Activated gamma-delta T cell (primary cell): Measurements from ENCODE around the gene MTO1.
"Not testable (repeated sequence)": the region's sequence is repeated elsewhere in the genome, so short reads cannot be mapped to it uniquely, and the experiment has no call there.

Experiments
- DNase-seq: peaks from one replicate; lab custom pipeline; 2025; lab: John Stamatoyannopoulos, UW

Gene MTO1

GRCh38 chr6:73525546-73526330, 64.2 kb downstream of the MTO1 start:
- no peak for DNase-seq

- no peak for DNase-seq
Measured at GRCh38 chr6:73528897-73529296, 67.4 kb downstream of the MTO1 start.

- DNase-seq: no peak
Measured at GRCh38 chr6:73532293-73532692, 70.8 kb downstream of the MTO1 start.

DNA sequence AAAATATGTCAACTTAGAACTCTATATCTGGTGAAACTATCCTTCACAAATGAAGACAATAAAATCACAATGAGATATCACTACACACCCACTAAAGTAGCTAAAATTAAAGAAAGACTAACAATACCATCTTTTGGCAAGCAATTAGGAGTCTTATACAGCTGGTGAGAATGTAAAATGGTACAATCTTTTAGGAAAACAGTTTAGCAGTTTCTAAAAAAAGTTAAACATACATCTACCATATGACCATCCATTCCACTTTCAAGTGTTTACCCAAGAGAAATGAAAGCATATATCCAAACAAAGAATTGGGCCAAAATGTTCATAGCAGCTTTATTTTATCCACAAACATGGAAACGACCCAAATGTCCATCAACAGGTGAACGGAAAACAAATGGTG, 73.1 kb downstream of the MTO1 start:
- no peak for DNase-seq

GRCh38 chr6:73537677-73538076, 76.1 kb downstream of the MTO1 start:
- no peak for DNase-seq

DNA sequence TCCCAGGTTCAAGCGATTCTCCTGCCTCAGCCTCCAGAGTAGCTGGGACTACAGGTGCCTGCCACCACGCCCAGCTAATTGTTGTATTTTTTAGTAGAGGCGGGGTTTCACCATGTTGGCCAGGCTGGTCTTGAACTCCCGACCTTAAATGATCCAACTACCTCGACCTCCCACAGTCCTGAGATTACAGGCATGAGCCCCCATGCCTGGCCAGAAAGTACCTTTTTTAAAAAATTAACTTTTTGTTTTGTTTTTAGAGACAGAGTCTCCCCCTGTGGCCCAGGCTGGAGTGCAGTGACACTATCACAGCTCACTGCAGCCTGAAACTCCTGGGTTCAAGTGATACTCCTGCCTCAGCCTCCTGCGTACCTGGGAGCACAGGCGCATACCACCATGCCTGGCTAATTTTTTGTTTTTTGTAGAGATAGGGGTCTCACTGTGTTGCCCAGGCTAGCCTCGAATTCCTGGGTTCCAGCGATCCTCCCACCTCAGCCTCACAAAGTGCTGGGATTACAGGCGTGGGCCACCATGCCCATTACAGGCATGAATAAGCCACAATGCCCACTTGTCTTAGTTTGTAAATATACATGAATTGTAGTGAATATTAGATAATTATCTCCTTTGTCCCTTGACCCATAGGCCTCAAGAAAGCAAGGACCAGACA, 76.7 kb downstream of the MTO1 start:
- no peak for DNase-seq

DNA sequence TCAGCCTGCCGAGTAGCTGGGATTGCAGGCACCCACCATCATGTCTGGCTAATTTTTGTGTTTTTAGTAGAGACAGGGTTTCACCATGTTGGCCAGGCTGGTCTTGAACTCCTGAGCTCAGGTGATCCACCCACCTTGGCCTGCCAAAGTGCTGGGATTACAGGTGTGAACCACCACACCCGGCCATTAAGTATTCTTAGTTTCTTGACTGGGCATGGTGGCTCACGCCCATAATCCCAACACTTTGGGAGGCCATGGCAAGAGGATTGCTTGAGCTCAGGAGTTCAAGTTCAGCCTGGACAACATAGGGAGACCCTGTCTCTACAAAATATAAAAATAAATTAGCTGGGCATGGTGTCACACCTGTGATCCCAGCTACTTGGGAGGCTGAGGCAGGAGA, 80.9 kb downstream of the MTO1 start:
- DNase-seq: not testable (repeated sequence)

- DNase-seq: no peak
Measured at GRCh38 chr6:73542891-73543290, 81.4 kb downstream of the MTO1 start.

DNA sequence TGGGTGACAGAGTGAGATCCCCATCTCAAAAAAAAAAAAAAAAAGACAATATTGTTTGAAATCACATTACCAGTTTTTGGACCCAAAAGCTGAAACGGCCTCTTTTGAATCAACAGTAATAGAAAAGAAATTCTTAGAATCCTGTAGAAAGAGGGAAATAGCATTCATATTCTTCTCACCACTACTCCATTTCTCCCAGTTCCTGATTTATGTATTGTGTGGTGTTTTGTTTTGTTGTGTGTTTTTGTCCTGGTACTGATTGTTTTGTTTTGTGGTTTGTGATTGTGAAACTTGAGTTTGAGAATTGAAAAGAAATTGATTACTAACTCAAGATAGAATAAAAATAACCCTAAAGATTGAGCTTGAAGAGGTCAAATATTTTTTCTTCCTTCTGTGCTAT, 85.5 kb downstream of the MTO1 start:
- no peak for DNase-seq

- DNase-seq: no peak
Measured at GRCh38 chr6:73548458-73549446, 87.2 kb downstream of the MTO1 start.

GRCh38 chr6:73551115-73551514, 89.6 kb downstream of the MTO1 start:
- not testable (repeated sequence) for DNase-seq

- not testable (repeated sequence) for DNase-seq
Measured at GRCh38 chr6:73555380-73555949, 93.9 kb downstream of the MTO1 start.

- DNase-seq: no peak
Measured at GRCh38 chr6:73556836-73557235, 95.3 kb downstream of the MTO1 start.
